CD14-positive monocyte (primary cell): ENCODE results near the gene AMZ1. TPM values are rescaled to one million over a fixed set of nuclear protein-coding genes. Genes with fewer than 3 reads are reported as not detected.
"Not testable (repeated sequence)": the region's sequence is repeated elsewhere in the genome, so short reads cannot be mapped to it uniquely, and the experiment has no call there.

Experiments used
- DNase-seq, 3 donors: peaks; one replicate each; pipeline ENCODE4 v3.0.0-alpha.2; 2011 to 2022
- H2AFZ ChIP-seq: 2 replicates; pipeline ENCODE4 v1.6.0; 2012; ENCODE audit warnings: mild to moderate bottlenecking, low read depth, low read length, inconsistent platforms; ENCODE audit not compliant: insufficient read depth, poor library complexity, severe bottlenecking
- H3K27ac ChIP-seq, 2 donors: 1 replicate in 1 of 2; 2 replicates in 1 of 2; pipeline ENCODE4 v1.5.1; 2012 to 2013; ENCODE audit warnings: low read length in 2 of 2, control low read depth in 1 of 2, inconsistent platforms in 1 of 2, low read depth in 1 of 2, mild to moderate bottlenecking in 1 of 2
- H3K27me3 ChIP-seq, 2 donors: one replicate each; pipeline versions ENCODE4 v1.6.0 to v1.6.1; 2011 to 2013; ENCODE audit warnings: low read length in 2 of 2; ENCODE audit not compliant: control insufficient read depth in 2 of 2, insufficient read depth in 2 of 2
- H3K36me3 ChIP-seq, 2 donors: replicated peaks in 1 of 2; 1 replicate in 1 of 2; 2 replicates in 1 of 2; pipeline versions ENCODE4 v1.5.1 to v1.6.1; 2012 to 2013; ENCODE audit warnings: low read length in 2 of 2, control low read depth in 1 of 2, inconsistent platforms in 1 of 2, mild to moderate bottlenecking in 1 of 2; ENCODE audit not compliant: insufficient read depth in 2 of 2, control insufficient read depth in 1 of 2
- H3K4me1 ChIP-seq, 2 donors: 1 replicate in 1 of 2; 2 replicates in 1 of 2; pipeline versions ENCODE4 v1.5.1 to v1.6.1; 2012 to 2013; ENCODE audit warnings: low read length in 2 of 2, control low read depth in 1 of 2, inconsistent platforms in 1 of 2, mild to moderate bottlenecking in 1 of 2, moderate library complexity in 1 of 2; ENCODE audit not compliant: insufficient read depth in 2 of 2, control insufficient read depth in 1 of 2
- H3K4me2 ChIP-seq: replicated peaks from 2 replicates; pipeline ENCODE3; 2012; ENCODE audit warnings: low read length, moderate library complexity, mild to moderate bottlenecking; ENCODE audit not compliant: poor library complexity, severe bottlenecking; ENCODE audit errors: extremely low read depth
- H3K4me3 ChIP-seq, 3 experiments: fragments of 200-600 bp in 1 of 3; sonication (generic) in 1 of 3; replicated peaks in 1 of 3; 1 replicate in 2 of 3; 2 replicates in 1 of 3; pipeline ENCODE4 v1.5.1; 2011 to 2013; ENCODE audit warnings: low read length in 3 of 3, mild to moderate bottlenecking in 3 of 3, control low read depth in 2 of 3, low read depth in 2 of 3, inconsistent platforms in 1 of 3, moderate library complexity in 1 of 3
- H3K79me2 ChIP-seq: 2 replicates; pipeline ENCODE4 v1.6.0; 2012; ENCODE audit warnings: mild to moderate bottlenecking, control low read depth, inconsistent platforms, low read length, moderate library complexity; ENCODE audit not compliant: insufficient read depth
- H3K9ac ChIP-seq: 2 replicates; pipeline ENCODE4 v1.6.0; 2017; ENCODE audit warnings: low read length, mild to moderate bottlenecking; ENCODE audit not compliant: insufficient read depth, poor library complexity, severe bottlenecking
- H3K9me3 ChIP-seq, 2 donors: replicated peaks in 1 of 2; 1 replicate in 1 of 2; 2 replicates in 1 of 2; pipeline versions ENCODE4 v1.5.1 to v1.6.1; 2012 to 2013; ENCODE audit warnings: low read length in 2 of 2, control low read depth in 1 of 2; ENCODE audit not compliant: control insufficient read depth in 1 of 2, insufficient read depth in 1 of 2
- H4K20me1 ChIP-seq: 2 replicates; pipeline ENCODE4 v1.6.0; 2012; ENCODE audit warnings: mild to moderate bottlenecking, low read length, control low read depth, moderate library complexity; ENCODE audit not compliant: insufficient read depth
- H3K27ac Mint-ChIP-seq, 7 donors: one replicate each; pipeline ENCODE4 v1.8.0; 2020; ENCODE audit warnings: mild to moderate bottlenecking in 7 of 7, mixed read lengths in 7 of 7, moderate library complexity in 6 of 7, inconsistent platforms in 2 of 7
- H3K27me3 Mint-ChIP-seq, 3 donors: one replicate each; pipeline ENCODE4 v1.8.0; 2021 to 2022; ENCODE audit warnings: low read depth in 3 of 3, mild to moderate bottlenecking in 3 of 3, mixed read lengths in 3 of 3, moderate library complexity in 3 of 3, inconsistent platforms in 1 of 3
- H3K36me3 Mint-ChIP-seq, 2 donors: one replicate each; pipeline ENCODE4 v1.8.0; 2020; ENCODE audit warnings: mixed read lengths in 2 of 2, inconsistent platforms in 1 of 2, mild to moderate bottlenecking in 1 of 2
- H3K4me1 Mint-ChIP-seq: one replicate; pipeline ENCODE4 v1.8.0; 2020; ENCODE audit warnings: mild to moderate bottlenecking, mixed read lengths
- H3K4me3 Mint-ChIP-seq, 2 donors: one replicate each; pipeline ENCODE4 v1.8.0; 2020; ENCODE audit warnings: mild to moderate bottlenecking in 2 of 2, mixed read lengths in 2 of 2, moderate library complexity in 1 of 2
- H3K9me3 Mint-ChIP-seq, 7 donors: one replicate each; pipeline ENCODE4 v1.8.0; 2020 to 2022; ENCODE audit warnings: mixed read lengths in 7 of 7, mild to moderate bottlenecking in 6 of 7, moderate library complexity in 6 of 7, inconsistent platforms in 2 of 7
- CTCF ChIP-seq: fragments of 200-600 bp; IDR thresholded peaks from one replicate; pipeline ENCODE4 v1.8.0; 2022; ENCODE audit warnings: antibody characterized with exemption, mild to moderate bottlenecking
- WGBS: methylation state at CpG from one replicate; pipeline ENCODE4 v1.1.5; 2013; ENCODE audit warnings: missing lambda C conversion rate; ENCODE audit not compliant: insufficient coverage; 5-methylcytosine and 5-hydroxymethylcytosine counted together
- intact Hi-C, 2 donors: fragments of 100-400 bp; cut with micrococcal nuclease; formaldehyde crosslinking; loops; one replicate each; pipeline versions ENCODE4 v1.15.0 to v1.15.1; 2023
- polyA plus RNA-seq, 3 donors: library from polyadenylated mRNA; depleted of rRNA in 1 of 3; unstranded in 2 of 3; stranded (reverse) in 1 of 3; fragments of 300-500 nt in 2 of 3; fragments of >200 nt in 1 of 3; fragmentation: Illumina TruSeq in 2 of 3; gene quantifications; 1 replicate in 2 of 3; 2 replicates in 1 of 3; pipeline ENCODE4 v1.2.3, GENCODE V29; 2012 to 2021

Gene AMZ1
- polyA plus RNA-seq, 3 donors, result 0.09 to 0.25 (median 0.14) TPM

- Histone ChIP-seq H3K4me1 (peaks cover 92 to 93% of the 10 kb centered on the region in 2 donors), H3K36me3 (no peaks in the 10 kb centered on the region), H3K9me3 (no peaks in the 10 kb centered on the region), H2AFZ (no peak overlapping the region), H3K9ac (no peak overlapping the region), H3K27ac (peak overlapping the region; percentile 74 to 77), H3K4me3 (no peak overlapping the region), H3K27me3 (peaks cover 11 to 27% of the 10 kb centered on the region in 2 donors), H3K79me2 (no peaks in the 10 kb centered on the region), H3K4me2 (no peak overlapping the region), H4K20me1 (no peaks in the 10 kb centered on the region)
- no peak for DNase-seq
- H3K36me3 Mint-ChIP-seq, result peaks cover 2 to 4% of the 10 kb centered on the region in 2 donors
- peak overlapping the region in 6 of 7 donors; percentile 55 to 91 (median 76) for H3K27ac Mint-ChIP-seq
- H3K27me3 Mint-ChIP-seq, result peaks cover 31 to 46% (median 37%) of the 10 kb centered on the region in 3 donors
- no peak for TF ChIP-seq CTCF
- H3K4me3 Mint-ChIP-seq, result no peak overlapping the region
- peaks cover 46% of the 10 kb centered on the region for H3K4me1 Mint-ChIP-seq
- intact Hi-C loops, result no loop called here
- H3K9me3 Mint-ChIP-seq, result peaks cover 0 to 12% (median 3%) of the 10 kb centered on the region in 7 donors
- WGBS, result 91% methylated on average over 11 of the region's 14 CpGs
Measured at GRCh38 chr7:2692543-2692942, 4.5 kb downstream of the AMZ1 start.

- intact Hi-C loops, H3K4me2 ChIP-seq, H2AFZ ChIP-seq, H3K36me3 ChIP-seq, H3K4me3 Mint-ChIP-seq, H3K9me3 ChIP-seq, H3K36me3 Mint-ChIP-seq, H3K79me2 ChIP-seq, H3K4me3 ChIP-seq, H4K20me1 ChIP-seq: not testable (repeated sequence)
- peak overlapping the region; percentile 76 to 97 (median 91) for H3K27ac Mint-ChIP-seq
- peaks cover 84 to 86% of the 10 kb centered on the region in 2 donors for H3K4me1 ChIP-seq
- peak overlapping the region; percentile 15 for H3K9ac ChIP-seq
- peak; percentile 75 to 95 (median 84) for DNase-seq
- peaks cover 0 to 12% (median 3%) of the 10 kb centered on the region in 7 donors for H3K9me3 Mint-ChIP-seq
- WGBS, result 99% methylated on average over 9 of the region's 19 CpGs
- H3K27me3 ChIP-seq, result peaks cover 5 to 24% of the 10 kb centered on the region in 2 donors
- H3K4me1 Mint-ChIP-seq, result peaks cover 48% of the 10 kb centered on the region
- H3K27ac ChIP-seq, result peak overlapping the region; percentile 74 to 77
- peaks cover 33 to 47% (median 37%) of the 10 kb centered on the region in 3 donors for H3K27me3 Mint-ChIP-seq
Measured at GRCh38 chr7:2693420-2694121, 5.6 kb downstream of the AMZ1 start.

- DNase-seq, H4K20me1 ChIP-seq, H3K36me3 Mint-ChIP-seq, H3K79me2 ChIP-seq, intact Hi-C loops, H2AFZ ChIP-seq, H3K9me3 ChIP-seq, H3K4me3 ChIP-seq, H3K4me2 ChIP-seq, H3K4me3 Mint-ChIP-seq, H3K36me3 ChIP-seq: not testable (repeated sequence)
- peaks cover 85 to 86% of the 10 kb centered on the region in 2 donors for H3K4me1 ChIP-seq
- Mint-ChIP-seq H3K9me3 (peaks cover 0 to 12% (median 2%) of the 10 kb centered on the region in 7 donors), H3K27ac (peak overlapping the region in 6 of 7 donors; percentile 41 to 97 (median 90)), H3K27me3 (peaks cover 33 to 47% (median 37%) of the 10 kb centered on the region in 3 donors), H3K4me1 (peaks cover 48% of the 10 kb centered on the region)
- H3K9ac ChIP-seq, result peak overlapping the region; percentile 8
- 89% methylated on average over 3 of the region's 8 CpGs for WGBS
- H3K27ac ChIP-seq, result peak overlapping the region; percentile 74 to 77
- H3K27me3 ChIP-seq, result peaks cover 0 to 24% of the 10 kb centered on the region in 2 donors
Measured at GRCh38 chr7:2694122-2694436, 6.1 kb downstream of the AMZ1 start.
